ENCODE data around the gene SELENOV.

DNA sequence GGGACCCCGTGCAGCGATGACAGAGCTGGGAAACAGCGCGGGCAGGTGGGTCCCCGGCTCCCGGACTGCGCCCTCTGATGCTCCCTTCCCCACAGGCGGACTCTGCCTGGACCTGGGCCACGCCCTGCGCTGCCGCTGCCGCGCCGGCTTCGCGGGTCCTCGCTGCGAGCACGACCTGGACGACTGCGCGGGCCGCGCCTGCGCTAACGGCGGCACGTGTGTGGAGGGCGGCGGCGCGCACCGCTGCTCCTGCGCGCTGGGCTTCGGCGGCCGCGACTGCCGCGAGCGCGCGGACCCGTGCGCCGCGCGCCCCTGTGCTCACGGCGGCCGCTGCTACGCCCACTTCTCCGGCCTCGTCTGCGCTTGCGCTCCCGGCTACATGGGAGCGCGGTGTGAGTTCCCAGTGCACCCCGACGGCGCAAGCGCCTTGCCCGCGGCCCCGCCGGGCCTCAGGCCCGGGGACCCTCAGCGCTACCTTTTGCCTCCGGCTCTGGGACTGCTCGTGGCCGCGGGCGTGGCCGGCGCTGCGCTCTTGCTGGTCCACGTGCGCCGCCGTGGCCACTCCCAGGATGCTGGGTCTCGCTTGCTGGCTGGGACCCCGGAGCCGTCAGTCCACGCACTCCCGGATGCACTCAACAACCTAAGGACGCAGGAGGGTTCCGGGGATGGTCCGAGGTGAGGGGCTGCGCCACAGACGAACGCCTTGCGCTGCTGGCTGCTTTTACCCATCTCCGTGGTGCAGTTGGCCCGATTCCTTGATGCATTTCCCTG is 7.8 kb upstream of the SELENOV start:
- TF ChIP-seq HDGF (IDR thresholded peaks at IDR 0.05; ENCODE audit: borderline replicate concordance): no peak
- TF ChIP-seq FOXM1 (IDR thresholded peaks at IDR 0.05; ENCODE audit: borderline replicate concordance): no peak
- no peak for TF ChIP-seq SUZ12 (IDR thresholded peaks at IDR 0.05)
- no peak for TF ChIP-seq FOXA1 (IDR thresholded peaks at IDR 0.05)
- TF ChIP-seq, protein P1, sequence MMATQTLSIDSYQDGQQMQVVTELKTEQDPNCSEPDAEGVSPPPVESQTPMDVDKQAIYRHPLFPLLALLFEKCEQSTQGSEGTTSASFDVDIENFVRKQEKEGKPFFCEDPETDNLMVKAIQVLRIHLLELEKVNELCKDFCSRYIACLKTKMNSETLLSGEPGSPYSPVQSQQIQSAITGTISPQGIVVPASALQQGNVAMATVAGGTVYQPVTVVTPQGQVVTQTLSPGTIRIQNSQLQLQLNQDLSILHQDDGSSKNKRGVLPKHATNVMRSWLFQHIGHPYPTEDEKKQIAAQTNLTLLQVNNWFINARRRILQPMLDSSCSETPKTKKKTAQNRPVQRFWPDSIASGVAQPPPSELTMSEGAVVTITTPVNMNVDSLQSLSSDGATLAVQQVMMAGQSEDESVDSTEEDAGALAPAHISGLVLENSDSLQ (IDR thresholded peaks at IDR 0.05): no peak
- TF ChIP-seq NFRKB (IDR thresholded peaks at IDR 0.05): no peak
